H1 (cell line): ENCODE measurements around the gene SLC6A6. TPM values are rescaled to one million over a fixed set of nuclear protein-coding genes. Genes with fewer than 3 reads are reported as not detected.

Source experiments
- CTCF ChIA-PET: fragments of 300-600 bp; sonication (Branson Sonifier 250); formaldehyde crosslinking; loops from one replicate; lab custom pipeline; 2021; ENCODE audit not compliant: partially characterized antibody; lab: Charles Lee
- POLR2A ChIA-PET: fragments of 300-600 bp; sonication (Branson Sonifier 250); formaldehyde crosslinking; loops from one replicate; lab custom pipeline; 2021; ENCODE audit warnings: inconsistent platforms; ENCODE audit not compliant: partially characterized antibody; lab: Charles Lee
- DNase-seq, 2 experiments: peaks; one replicate each; pipeline versions ENCODE4 v3.0.0 to v3.0.0-alpha.2; 2010 to 2022; ENCODE audit warnings: low spot score in 2 of 2, low read depth in 1 of 2, mixed read lengths in 1 of 2
- FAIRE-seq: peaks from 2 replicates; lab custom pipeline; 2011; peaks lifted over from hg19 to GRCh38; lab: Jason Lieb, UNC
- H2AFZ ChIP-seq: 2 replicates; pipeline ENCODE4 v1.8.1; 2012; ENCODE audit warnings: low read length, inconsistent platforms
- H2AK5ac ChIP-seq: 2 replicates; pipeline ENCODE4 v1.6.1; 2013; ENCODE audit warnings: low read depth, low read length
- H2BK120ac ChIP-seq: replicated peaks from 2 replicates; pipeline ENCODE3; 2013; ENCODE audit warnings: low read depth, low read length, inconsistent platforms
- H2BK12ac ChIP-seq: 2 replicates; pipeline ENCODE4 v1.6.1; 2013; ENCODE audit warnings: low read depth, low read length
- H2BK15ac ChIP-seq: 2 replicates; pipeline ENCODE4 v1.6.1; 2013; ENCODE audit warnings: low read length
- H2BK20ac ChIP-seq: 2 replicates; pipeline ENCODE4 v1.6.1; 2013; ENCODE audit warnings: low read length
- H2BK5ac ChIP-seq: 2 replicates; pipeline ENCODE4 v1.6.1; 2013; ENCODE audit warnings: low read depth, low read length
- H3K14ac ChIP-seq: 2 replicates; pipeline ENCODE4 v1.6.1; 2013; ENCODE audit warnings: inconsistent platforms; ENCODE audit not compliant: insufficient read length
- H3K18ac ChIP-seq: 2 replicates; pipeline ENCODE4 v1.6.1; 2013; ENCODE audit warnings: low read length; ENCODE audit errors: extremely low read depth
- H3K23ac ChIP-seq: 2 replicates; pipeline ENCODE4 v1.6.1; 2013; ENCODE audit warnings: inconsistent platforms; ENCODE audit not compliant: insufficient read length
- H3K23me2 ChIP-seq: 2 replicates; pipeline ENCODE4 v1.6.1; 2013; ENCODE audit warnings: low read depth, low read length
- H3K27ac ChIP-seq: 2 replicates; pipeline ENCODE4 v1.6.1; 2011; ENCODE audit warnings: low read depth, low read length, inconsistent platforms
- H3K27me3 ChIP-seq, 4 experiments: replicated peaks in 1 of 4; 1 replicate in 1 of 4; 2 replicates in 3 of 4; pipeline versions ENCODE4 v1.6.1 to v1.8.1; 2011 to 2013; ENCODE audit warnings: low read length in 3 of 4, mild to moderate bottlenecking in 3 of 4, inconsistent platforms in 2 of 4, mixed read lengths in 2 of 4, moderate library complexity in 1 of 4; ENCODE audit not compliant: control insufficient read depth in 3 of 4, insufficient read depth in 3 of 4; ENCODE audit errors: extremely low read depth in 1 of 4
- H3K36me3 ChIP-seq, 4 experiments: 2 replicates each; pipeline versions ENCODE4 v1.6.1 to v1.8.1; 2011 to 2013; ENCODE audit warnings: mild to moderate bottlenecking in 4 of 4, low read length in 3 of 4, moderate library complexity in 2 of 4, control low read depth in 1 of 4, inconsistent platforms in 1 of 4; ENCODE audit not compliant: insufficient read depth in 4 of 4, control insufficient read depth in 2 of 4
- H3K4ac ChIP-seq: replicated peaks from 2 replicates; pipeline ENCODE3; 2013; ENCODE audit warnings: low read length, low read depth, mixed read lengths, inconsistent platforms; ENCODE audit not compliant: insufficient read length
- H3K4me1 ChIP-seq, 4 experiments: replicated peaks in 1 of 4; 1 replicate in 1 of 4; 2 replicates in 3 of 4; pipeline versions ENCODE4 v1.6.1 to v1.8.1; 2011 to 2013; ENCODE audit warnings: low read length in 3 of 4, inconsistent platforms in 2 of 4, mixed read lengths in 1 of 4; ENCODE audit not compliant: insufficient read depth in 4 of 4, control insufficient read depth in 3 of 4
- H3K4me2 ChIP-seq, 2 experiments: 2 replicates each; pipeline versions ENCODE4 v1.6.1 to v1.8.1; 2011 to 2013; ENCODE audit warnings: low read depth in 2 of 2, low read length in 2 of 2, control low read depth in 1 of 2, inconsistent platforms in 1 of 2, mild to moderate bottlenecking in 1 of 2; ENCODE audit not compliant: insufficient read depth in 1 of 2
- H3K4me3 ChIP-seq, 4 experiments: fragments of 200-600, 300-600 bp in 1 of 4; sonication (generic), shearing (Covaris generic), sonication (Bioruptor Twin) in 1 of 4; 2 replicates each; pipeline versions ENCODE4 v1.5.1 to v1.8.1; 2011 to 2016; ENCODE audit warnings: low read length in 4 of 4, low read depth in 3 of 4, control low read depth in 2 of 4, inconsistent platforms in 2 of 4, mild to moderate bottlenecking in 2 of 4, mixed read lengths in 1 of 4, moderate library complexity in 1 of 4; ENCODE audit not compliant: insufficient read depth in 2 of 4; ENCODE audit errors: extremely low read depth in 1 of 4
- H3K56ac ChIP-seq: replicated peaks from 2 replicates; pipeline ENCODE3; 2013; ENCODE audit warnings: low read depth, mild to moderate bottlenecking, mixed read lengths, low read length, inconsistent platforms; ENCODE audit not compliant: insufficient read length
- H3K79me1 ChIP-seq: 2 replicates; pipeline ENCODE4 v1.6.1; 2013; ENCODE audit warnings: low read depth, low read length, control low read depth
- H3K79me2 ChIP-seq, 2 experiments: 2 replicates each; pipeline versions ENCODE4 v1.6.1 to v1.8.1; 2012 to 2013; ENCODE audit warnings: low read length in 2 of 2, mild to moderate bottlenecking in 2 of 2, inconsistent platforms in 1 of 2; ENCODE audit not compliant: insufficient read depth in 2 of 2, control insufficient read depth in 1 of 2
- H3K9ac ChIP-seq, 4 experiments: replicated peaks in 1 of 4; 1 replicate in 1 of 4; 2 replicates in 3 of 4; pipeline versions ENCODE4 v1.6.1 to v1.8.1; 2011 to 2013; ENCODE audit warnings: low read depth in 3 of 4, low read length in 3 of 4, control low read depth in 2 of 4, mild to moderate bottlenecking in 2 of 4, moderate library complexity in 2 of 4, inconsistent platforms in 1 of 4; ENCODE audit errors: extremely low read depth in 1 of 4
- H3K9me3 ChIP-seq, 2 experiments: 2 replicates each; pipeline versions ENCODE4 v1.6.1 to v1.8.1; 2012 to 2013; ENCODE audit warnings: mild to moderate bottlenecking in 2 of 2, moderate library complexity in 2 of 2, control low read depth in 1 of 2, inconsistent platforms in 1 of 2, low read depth in 1 of 2, low read length in 1 of 2, mixed read lengths in 1 of 2; ENCODE audit not compliant: insufficient read depth in 2 of 2
- H4K20me1 ChIP-seq, 2 experiments: replicated peaks in 1 of 2; 2 replicates each; pipeline versions ENCODE3 to v1.8.1; 2011 to 2013; ENCODE audit warnings: inconsistent platforms in 2 of 2, low read length in 2 of 2, mild to moderate bottlenecking in 1 of 2; ENCODE audit not compliant: insufficient read depth in 2 of 2, control insufficient read depth in 1 of 2
- H4K5ac ChIP-seq: 2 replicates; pipeline ENCODE4 v1.6.1; 2013; ENCODE audit warnings: low read length, low read depth, mixed read lengths, inconsistent platforms; ENCODE audit not compliant: insufficient read length
- H4K8ac ChIP-seq: 2 replicates; pipeline ENCODE4 v1.8.0; 2013; ENCODE audit warnings: mild to moderate bottlenecking, moderate library complexity, low read length, inconsistent platforms; ENCODE audit not compliant: insufficient read depth; ENCODE audit errors: extremely low read depth
- H4K91ac ChIP-seq: replicated peaks from 2 replicates; pipeline ENCODE3; 2013; ENCODE audit warnings: low read length, mixed read lengths, inconsistent platforms; ENCODE audit not compliant: insufficient read length
- ASH2L ChIP-seq: fragments of 200-600, 300-600 bp; sonication (generic); IDR thresholded peaks from one replicate; pipeline ENCODE4 v1.7.1; 2017; ENCODE audit warnings: low read length
- CHD2 ChIP-seq: IDR thresholded peaks from 2 replicates; pipeline ENCODE4 v1.6.1; 2012; ENCODE audit warnings: low read length, improper control_type of control experiment
- EZH2 ChIP-seq: fragments of 200-600 bp; sonication (generic); IDR thresholded peaks from 2 replicates; pipeline ENCODE4 v1.7.1; 2012; ENCODE audit warnings: low read depth, mild to moderate bottlenecking, moderate library complexity, low read length, inconsistent platforms; ENCODE audit not compliant: severe bottlenecking
- GTF2F1 ChIP-seq: IDR thresholded peaks from 2 replicates; pipeline ENCODE4 v1.6.1; 2012; ENCODE audit warnings: low read depth, low read length, improper control_type of control experiment, borderline replicate concordance
- HDAC2 ChIP-seq, 2 experiments: fragments of 300-600 bp in 1 of 2; sonication (generic) in 1 of 2; IDR thresholded peaks; 2 replicates each; pipeline ENCODE4 v1.6.1; 2011 to 2012; ENCODE audit warnings: low read depth in 2 of 2, low read length in 2 of 2, mild to moderate bottlenecking in 2 of 2, moderate library complexity in 2 of 2, borderline replicate concordance in 1 of 2, inconsistent platforms in 1 of 2
- POU5F1 ChIP-seq: IDR thresholded peaks from 2 replicates; pipeline ENCODE4 v1.6.1; 2011; ENCODE audit warnings: low read depth, mild to moderate bottlenecking, low read length, moderate library complexity
- TAF7 ChIP-seq: optimal IDR thresholded peaks from 2 replicates; pipeline ENCODE3; 2011; ENCODE audit warnings: low read depth, mild to moderate bottlenecking, inconsistent platforms, low read length, moderate library complexity, borderline replicate concordance
- TBP ChIP-seq: IDR thresholded peaks from 2 replicates; pipeline ENCODE4 v1.6.1; 2011; ENCODE audit warnings: low read depth, low read length, improper control_type of control experiment
- TCF12 ChIP-seq: IDR thresholded peaks from 2 replicates; pipeline ENCODE4 v1.6.1; 2011; ENCODE audit warnings: low read depth, mild to moderate bottlenecking, low read length
- YY1 ChIP-seq: IDR thresholded peaks from 2 replicates; pipeline ENCODE4 v1.6.1; 2011; ENCODE audit warnings: low read depth, mild to moderate bottlenecking, low read length
- WGBS, 2 experiments: shearing (Covaris generic) in 1 of 2; methylation state at CpG; one replicate each; pipeline versions ENCODE4 v1.1.6 to v1.1.7; 2013 to 2015; ENCODE audit warnings: low lambda C conversion rate in 2 of 2, mixed read lengths in 2 of 2, inconsistent platforms in 1 of 2, low coverage in 1 of 2, missing lambda C conversion rate in 1 of 2; ENCODE audit not compliant: insufficient replicate concordance in 2 of 2, insufficient coverage in 1 of 2, insufficient read length in 1 of 2; ENCODE audit errors: extremely low coverage in 1 of 2, missing lambda C conversion rate in 1 of 2; 5-methylcytosine and 5-hydroxymethylcytosine counted together
- polyA plus RNA-seq, 7 experiments: library from polyadenylated mRNA; depleted of rRNA in 3 of 7; stranded (reverse) in 5 of 7; unstranded in 2 of 7; fragments of >200 nt in 5 of 7; fragments of 200-250 nt in 2 of 7; gene quantifications; 1 replicate in 5 of 7; 2 replicates in 1 of 7; 4 replicates in 1 of 7; pipeline versions ENCODE4 v1.2.1 to v1.2.3, GENCODE V29; 2011 to 2013; ENCODE audit warnings: missing spikeins in 2 of 7, mixed read lengths in 2 of 7
- total RNA-seq: library from RNA; stranded (reverse); fragmentation: NEBNext Ultra II Directional; extraction: Animal tissue kit (Norgen Biotek cat#: 25700); gene quantifications from 2 replicates; pipeline ENCODE4 v1.2.1, GENCODE V29; 2021
- TF ChIP-seq, protein P1 (sequence below): IDR thresholded peaks from 2 replicates; pipeline ENCODE4 v1.6.1; 2011; ENCODE audit warnings: low read length, improper control_type of control experiment

Gene SLC6A6
- total and polyA plus RNA-seq, 2 of the 8 experiments (the other 6 are each of a cell fraction or from before 2014, with no cell fraction given), result 66.2 to 144 TPM

DNA sequence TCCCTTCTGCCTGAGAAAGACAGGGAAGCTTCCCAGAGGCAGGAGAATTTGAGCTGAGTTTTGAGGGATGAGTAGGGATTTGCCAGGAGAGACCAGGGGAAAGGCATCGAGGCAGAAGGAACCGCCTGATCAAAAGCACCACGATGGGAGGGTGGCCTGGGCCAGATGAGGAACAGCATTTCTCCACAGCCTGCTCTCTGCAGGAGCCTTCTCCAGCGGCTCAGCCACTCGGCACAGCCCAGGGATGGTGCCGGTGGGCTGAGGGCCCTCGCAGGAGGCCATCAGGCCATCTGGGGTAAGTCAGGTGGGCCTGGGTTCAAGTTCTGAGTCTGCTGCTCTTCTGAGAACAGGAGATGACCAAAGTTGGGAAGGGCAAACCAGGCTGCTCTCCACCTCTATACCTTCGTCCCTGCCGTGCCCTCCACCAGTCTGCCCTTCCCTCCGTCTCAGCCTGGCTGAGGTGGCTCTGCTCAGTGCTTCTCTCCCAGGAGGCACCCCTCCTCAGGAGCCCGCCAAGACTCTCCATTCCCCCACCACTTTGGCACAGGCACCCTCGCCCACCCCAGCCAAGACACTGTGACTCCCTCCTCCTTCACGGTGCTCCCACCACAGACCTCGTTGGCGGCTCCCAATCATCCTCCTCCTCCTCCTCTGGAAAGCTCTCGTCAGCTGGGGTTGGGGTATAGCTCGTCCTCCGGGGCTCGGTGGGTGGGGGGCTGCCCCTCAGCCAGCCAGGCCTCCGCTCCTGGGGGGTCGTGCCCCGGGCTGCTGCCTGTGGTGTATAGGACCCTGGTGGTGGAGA, 102.8 kb downstream of the SLC6A6 start:
- no peak overlapping the region for H2BK120ac ChIP-seq
- POLR2A ChIA-PET, result no interaction called here
- no peak overlapping the region for H2BK20ac ChIP-seq
- H3K36me3 ChIP-seq, result no peaks in the 10 kb centered on the region
- FAIRE-seq (no peak), DNase-seq (no peak)
- H2AFZ ChIP-seq, result no peak overlapping the region
- no peak overlapping the region for H4K91ac ChIP-seq
- no peak overlapping the region for H3K9ac ChIP-seq
- H3K79me2 ChIP-seq, result no peaks in the 10 kb centered on the region
- no peaks in the 10 kb centered on the region for H4K20me1 ChIP-seq
- H3K79me1 ChIP-seq, result no peaks in the 10 kb centered on the region
- H2AK5ac ChIP-seq, result no peak overlapping the region
- no peak overlapping the region for H3K4ac ChIP-seq
- H2BK5ac ChIP-seq, result no peak overlapping the region
- no peak overlapping the region for H3K4me2 ChIP-seq
- no peaks in the 10 kb centered on the region for H3K27me3 ChIP-seq
- no peak overlapping the region for H3K56ac ChIP-seq
- H3K14ac ChIP-seq, result no peak overlapping the region
- CTCF ChIA-PET, result interaction anchor here (0.5 to 11.6 kb wide), 15 partner anchors 15 to 609 kb away, joined by 3 to 280 read pairs (median 3); no protein-coding TSS in a partner anchor
- H3K18ac ChIP-seq, result no peak overlapping the region
- H3K4me3 ChIP-seq, result no peak overlapping the region
- H3K9me3 ChIP-seq, result peaks cover 6 to 9% of the 10 kb centered on the region in 2 experiments; a peak in 3 of 4 replicates
- no peak overlapping the region for H2BK15ac ChIP-seq
- WGBS, 2 experiments, result 89% methylated on average over 21 of the region's 22 CpGs; no CpG with 5 or more reads in 1 of the 2 experiments
- H3K4me1 ChIP-seq, result peaks cover 0 to 6% (median 3%) of the 10 kb centered on the region in 4 experiments; a peak in 3 of 7 replicates
- H4K5ac ChIP-seq, result no peak overlapping the region
- H3K27ac ChIP-seq, result no peak overlapping the region
- H4K8ac ChIP-seq, result no peak overlapping the region; the same call in 1 of the 2 replicates
- H3K23ac ChIP-seq, result no peak overlapping the region
- H2BK12ac ChIP-seq, result 0 out of 2 replicates have a peak overlapping the region, but pooled peaks have one; percentile 60
- no peaks in the 10 kb centered on the region for H3K23me2 ChIP-seq
- TF ChIP-seq GTF2F1 (no peak), POU5F1 (no peak), YY1 (no peak), ASH2L (no peak), TBP (no peak), HDAC2 (IDR thresholded peaks at IDR 0.05; ENCODE audit: borderline replicate concordance in 1 of 2, low read depth in 2 of 2, low read length in 2 of 2) (no peak), TCF12 (no peak), EZH2 (no peak), TAF7 (no peak), CHD2 (no peak)
- TF ChIP-seq, protein P1, sequence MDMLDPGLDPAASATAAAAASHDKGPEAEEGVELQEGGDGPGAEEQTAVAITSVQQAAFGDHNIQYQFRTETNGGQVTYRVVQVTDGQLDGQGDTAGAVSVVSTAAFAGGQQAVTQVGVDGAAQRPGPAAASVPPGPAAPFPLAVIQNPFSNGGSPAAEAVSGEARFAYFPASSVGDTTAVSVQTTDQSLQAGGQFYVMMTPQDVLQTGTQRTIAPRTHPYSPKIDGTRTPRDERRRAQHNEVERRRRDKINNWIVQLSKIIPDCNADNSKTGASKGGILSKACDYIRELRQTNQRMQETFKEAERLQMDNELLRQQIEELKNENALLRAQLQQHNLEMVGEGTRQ, result no peak
